Endodermal cell (in vitro differentiated cells): ENCODE results near the gene MLH1. TPM values are rescaled to one million over a fixed set of nuclear protein-coding genes. Genes with fewer than 3 reads are reported as not detected.
A peak's percentile ranks its signal among the peaks of the same experiment; 100 is the strongest.
"Not testable (repeated sequence)": the region's sequence is repeated elsewhere in the genome, so short reads cannot be mapped to it uniquely, and the experiment has no call there.

Experiments used
- DNase-seq: peaks from one replicate; pipeline ENCODE4 v3.0.0-alpha.2; 2017
- H3K27ac ChIP-seq: 2 replicates; pipeline ENCODE4 v1.5.1; 2013; ENCODE audit warnings: mild to moderate bottlenecking, low read depth, low read length, moderate library complexity
- H3K27me3 ChIP-seq: 2 replicates; pipeline ENCODE4 v1.6.1; 2013; ENCODE audit warnings: mild to moderate bottlenecking, low read length, moderate library complexity; ENCODE audit not compliant: insufficient read depth, control insufficient read depth, poor library complexity, severe bottlenecking
- H3K36me3 ChIP-seq: 2 replicates; pipeline ENCODE4 v1.7.0; 2013; ENCODE audit warnings: mild to moderate bottlenecking, low read length, moderate library complexity; ENCODE audit not compliant: control insufficient read depth, insufficient read depth
- H3K4me1 ChIP-seq: one replicate; pipeline ENCODE4 v1.7.0; 2013; ENCODE audit warnings: low read length; ENCODE audit not compliant: control insufficient read depth, insufficient read depth
- H3K4me3 ChIP-seq: 2 replicates; pipeline ENCODE4 v1.5.1; 2013; ENCODE audit warnings: mild to moderate bottlenecking, low read length, moderate library complexity
- H3K9ac ChIP-seq: 2 replicates; pipeline ENCODE4 v1.6.1; 2013; ENCODE audit warnings: mild to moderate bottlenecking, low read length, moderate library complexity; ENCODE audit not compliant: poor library complexity, severe bottlenecking; ENCODE audit errors: extremely low read depth
- H3K9me3 ChIP-seq: 2 replicates; pipeline ENCODE4 v1.6.1; 2013; ENCODE audit warnings: mild to moderate bottlenecking, low read length, moderate library complexity; ENCODE audit not compliant: control insufficient read depth
- H3K27ac Mint-ChIP-seq: 2 replicates; pipeline ENCODE4 v1.8.0; 2020; ENCODE audit warnings: mixed read lengths
- H3K27me3 Mint-ChIP-seq: 2 replicates; pipeline ENCODE4 v1.8.0; 2021; ENCODE audit warnings: mild to moderate bottlenecking, mixed read lengths; ENCODE audit not compliant: insufficient read depth
- H3K36me3 Mint-ChIP-seq: 2 replicates; pipeline ENCODE4 v1.8.0; 2020; ENCODE audit warnings: low read depth, mixed read lengths
- H3K4me1 Mint-ChIP-seq: 2 replicates; pipeline ENCODE4 v1.8.0; 2020; ENCODE audit warnings: mixed read lengths
- H3K4me3 Mint-ChIP-seq: 2 replicates; pipeline ENCODE4 v1.8.0; 2020; ENCODE audit warnings: mild to moderate bottlenecking, moderate library complexity, mixed read lengths
- H3K9me3 Mint-ChIP-seq: 2 replicates; pipeline ENCODE4 v1.8.0; 2020; ENCODE audit warnings: mild to moderate bottlenecking, mixed read lengths
- CTCF ChIP-seq: fragments of 200-600 bp; sonication (generic); conservative IDR thresholded peaks from 2 replicates; pipeline ENCODE4 v1.5.0; 2021; ENCODE audit warnings: antibody characterized with exemption, mild to moderate bottlenecking
- WGBS, 2 experiments: methylation state at CpG; one replicate each; pipeline versions ENCODE4 v1.1.5 to v1.1.7; 2013; ENCODE audit warnings: missing lambda C conversion rate in 2 of 2, mixed read lengths in 1 of 2; ENCODE audit not compliant: insufficient coverage in 1 of 2, insufficient read length in 1 of 2; 5-methylcytosine and 5-hydroxymethylcytosine counted together
- total RNA-seq, 2 donors: library from RNA; stranded (reverse); fragmentation: NEBNext Ultra II Directional in 1 of 2; extraction: Animal tissue kit (Norgen Biotek cat#: 25700) in 1 of 2; gene quantifications; 2 replicates in 1 of 2; 3 replicates in 1 of 2; pipeline ENCODE4 v1.2.1, GENCODE V29; 2021

The MLH1 gene
- total RNA-seq, 2 donors from 2014 or later: 36.4 to 47.0 TPM

- TF ChIP-seq CTCF: no peak
- no peaks in the 10 kb centered on the region for H3K4me1 ChIP-seq
- peaks cover 19% of the 10 kb centered on the region for H3K9me3 ChIP-seq
- H3K27me3 ChIP-seq: no peaks in the 10 kb centered on the region
- H3K36me3 Mint-ChIP-seq: peaks cover 66% of the 10 kb centered on the region
- no peak overlapping the region for H3K4me3 Mint-ChIP-seq
- H3K9ac ChIP-seq: no peak overlapping the region
- 100% methylated on average over 1 of the region's 1 CpG for WGBS, 2 experiments
- H3K36me3 ChIP-seq: peaks cover 73% of the 10 kb centered on the region
- H3K9me3 Mint-ChIP-seq: peaks cover 14% of the 10 kb centered on the region
- no peak overlapping the region for H3K4me3 ChIP-seq
- no peak overlapping the region for H3K27ac Mint-ChIP-seq
- DNase-seq: no peak
- H3K4me1 Mint-ChIP-seq: no peaks in the 10 kb centered on the region
- no peaks in the 10 kb centered on the region for H3K27me3 Mint-ChIP-seq
- H3K27ac ChIP-seq: no peak overlapping the region
These were observed 46.9 kb downstream of the MLH1 start for GRCh38 chr3:37040231-37040630.

GRCh38 chr3:37041546-37042195 is 48.4 kb downstream of the MLH1 start:
- peaks cover 66% of the 10 kb centered on the region for H3K36me3 ChIP-seq
- no peak overlapping the region for H3K27ac ChIP-seq
- Mint-ChIP-seq H3K4me1 (no peaks in the 10 kb centered on the region), H3K9me3 (no peaks in the 10 kb centered on the region), H3K27me3 (no peaks in the 10 kb centered on the region), H3K27ac (no peak overlapping the region), H3K4me3 (no peak overlapping the region), H3K36me3 (peaks cover 57% of the 10 kb centered on the region)
- H3K4me3 ChIP-seq: no peak overlapping the region
- H3K4me1 ChIP-seq: no peaks in the 10 kb centered on the region
- 91% methylated on average over 1 of the region's 1 CpG; no CpG with 5 or more reads in 1 of the 2 experiments for WGBS, 2 experiments
- H3K9ac ChIP-seq: no peak overlapping the region
- DNase-seq: no peak
- no peak for TF ChIP-seq CTCF
- peaks cover 4% of the 10 kb centered on the region for H3K9me3 ChIP-seq
- no peaks in the 10 kb centered on the region for H3K27me3 ChIP-seq

GRCh38 chr3:37042712-37043111 is 49.4 kb downstream of the MLH1 start:
- not testable (repeated sequence) for H3K27ac Mint-ChIP-seq, H3K4me3 Mint-ChIP-seq, H3K9me3 Mint-ChIP-seq, H3K9me3 ChIP-seq, H3K27ac ChIP-seq, H3K27me3 Mint-ChIP-seq, H3K4me1 Mint-ChIP-seq, H3K27me3 ChIP-seq, H3K4me3 ChIP-seq, DNase-seq, H3K9ac ChIP-seq, H3K4me1 ChIP-seq
- H3K36me3 ChIP-seq: peaks cover 66% of the 10 kb centered on the region
- H3K36me3 Mint-ChIP-seq: peaks cover 59% of the 10 kb centered on the region
- WGBS, 2 experiments: 89 to 100% methylated on average over 1 to 3 of the region's 3 CpGs

- Histone ChIP-seq H3K4me3 (no peak overlapping the region), H3K9ac (no peak overlapping the region), H3K9me3 (no peaks in the 10 kb centered on the region), H3K36me3 (peaks cover 79% of the 10 kb centered on the region), H3K27ac (no peak overlapping the region), H3K4me1 (peaks cover 9% of the 10 kb centered on the region), H3K27me3 (no peaks in the 10 kb centered on the region)
- H3K27ac Mint-ChIP-seq: peak overlapping the region; percentile 63
- peaks cover 67% of the 10 kb centered on the region for H3K36me3 Mint-ChIP-seq
- WGBS, 2 experiments: 96% methylated on average over 1 of the region's 1 CpG; no CpG with 5 or more reads in 1 of the 2 experiments
- no peak for DNase-seq
- H3K9me3 Mint-ChIP-seq: no peaks in the 10 kb centered on the region
- H3K4me1 Mint-ChIP-seq: peaks cover 12% of the 10 kb centered on the region
- H3K27me3 Mint-ChIP-seq: no peaks in the 10 kb centered on the region
- no peak overlapping the region for H3K4me3 Mint-ChIP-seq
- no peak for TF ChIP-seq CTCF
These were observed 57.0 kb downstream of the MLH1 start for GRCh38 chr3:37050282-37050681.
